ENCODE results near the gene AP5Z1.

AP5Z1 gene

DNA sequence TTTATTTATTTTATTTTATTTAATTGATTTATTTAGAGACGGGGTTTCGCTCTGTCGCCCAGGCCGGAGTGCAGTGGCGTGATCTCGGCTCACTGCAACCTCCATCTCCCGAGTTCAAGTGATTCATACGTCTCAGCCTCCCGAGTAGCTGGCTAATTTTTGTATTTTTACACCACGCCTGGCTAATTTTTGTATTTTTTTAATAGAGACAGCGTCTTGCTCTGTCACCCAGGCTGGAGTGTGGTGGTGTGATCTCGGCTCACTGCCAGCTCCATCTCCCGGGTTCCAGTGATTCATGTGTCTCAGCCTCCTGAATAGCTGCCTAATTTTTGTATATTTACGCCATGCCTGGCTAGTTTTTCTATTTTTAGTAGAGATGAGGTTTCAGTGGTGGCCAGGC lies 34.2 kb downstream of the AP5Z1 start:
- no peaks in the 10 kb centered on the region for H4K20me1 ChIP-seq (ENCODE audit: insufficient read depth, low read length)
- H3K79me2 ChIP-seq (ENCODE audit: insufficient read depth, low read length): no peaks in the 10 kb centered on the region
- H3K27ac ChIP-seq (ENCODE audit: low read length): no peak overlapping the region
- H3K4me1 ChIP-seq (ENCODE audit: insufficient read depth, low read length): no peaks in the 10 kb centered on the region
- no peak overlapping the region for H3K4me3 ChIP-seq (ENCODE audit: low read depth in 1 of 2, low read length in 2 of 2)
- no peaks in the 10 kb centered on the region for H3K36me3 ChIP-seq (ENCODE audit: insufficient read depth, low read length)
- H3K9me3 ChIP-seq (ENCODE audit: insufficient read depth, low read length, severe bottlenecking): no peaks in the 10 kb centered on the region
- H3K4me2 ChIP-seq (ENCODE audit: insufficient read depth, low read length): no peak overlapping the region
- ATAC-seq (ENCODE audit: insufficient read depth, low read depth) (no peak), DNase-seq (no peak)
- TF ChIP-seq, protein P1, sequence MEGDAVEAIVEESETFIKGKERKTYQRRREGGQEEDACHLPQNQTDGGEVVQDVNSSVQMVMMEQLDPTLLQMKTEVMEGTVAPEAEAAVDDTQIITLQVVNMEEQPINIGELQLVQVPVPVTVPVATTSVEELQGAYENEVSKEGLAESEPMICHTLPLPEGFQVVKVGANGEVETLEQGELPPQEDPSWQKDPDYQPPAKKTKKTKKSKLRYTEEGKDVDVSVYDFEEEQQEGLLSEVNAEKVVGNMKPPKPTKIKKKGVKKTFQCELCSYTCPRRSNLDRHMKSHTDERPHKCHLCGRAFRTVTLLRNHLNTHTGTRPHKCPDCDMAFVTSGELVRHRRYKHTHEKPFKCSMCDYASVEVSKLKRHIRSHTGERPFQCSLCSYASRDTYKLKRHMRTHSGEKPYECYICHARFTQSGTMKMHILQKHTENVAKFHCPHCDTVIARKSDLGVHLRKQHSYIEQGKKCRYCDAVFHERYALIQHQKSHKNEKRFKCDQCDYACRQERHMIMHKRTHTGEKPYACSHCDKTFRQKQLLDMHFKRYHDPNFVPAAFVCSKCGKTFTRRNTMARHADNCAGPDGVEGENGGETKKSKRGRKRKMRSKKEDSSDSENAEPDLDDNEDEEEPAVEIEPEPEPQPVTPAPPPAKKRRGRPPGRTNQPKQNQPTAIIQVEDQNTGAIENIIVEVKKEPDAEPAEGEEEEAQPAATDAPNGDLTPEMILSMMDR (IDR thresholded peaks at IDR 0.05; ENCODE audit: borderline replicate concordance, extremely low read depth, low read length, poor library complexity, severe bottlenecking): no peak
- no peak for TF ChIP-seq EZH2 (IDR thresholded peaks at IDR 0.05; ENCODE audit: borderline replicate concordance, low read depth, low read length, severe bottlenecking)
- H2AFZ ChIP-seq (ENCODE audit: low read depth, low read length): no peak overlapping the region
- no peaks in the 10 kb centered on the region for H3K27me3 ChIP-seq (ENCODE audit: insufficient read depth, low read length, poor library complexity)
- H3K9ac ChIP-seq (ENCODE audit: low read depth, low read length): no peak overlapping the region

DNA sequence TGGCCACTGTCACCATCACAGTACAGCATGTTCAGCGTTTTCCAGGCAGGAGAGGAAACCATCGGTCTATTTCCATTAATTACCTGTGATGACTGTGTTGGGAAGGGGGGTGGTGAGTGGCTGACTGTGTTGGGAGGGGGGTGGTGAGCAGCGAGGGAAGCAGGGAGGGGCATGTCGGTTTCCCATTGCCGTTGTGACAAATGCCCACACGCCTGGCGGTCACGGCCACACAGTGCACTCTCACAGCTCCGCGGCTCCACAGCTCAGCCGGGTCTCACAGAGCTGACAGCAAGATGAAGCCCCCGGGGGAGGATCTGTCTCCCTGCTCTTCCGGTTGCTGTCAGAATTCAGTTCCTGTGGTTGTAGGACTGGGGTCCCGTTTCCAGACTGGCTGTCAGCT lies 39.0 kb downstream of the AP5Z1 start:
- TF ChIP-seq, protein P1 (IDR thresholded peaks at IDR 0.05; ENCODE audit: borderline replicate concordance, extremely low read depth, low read length, poor library complexity, severe bottlenecking): no peak
- TF ChIP-seq EZH2 (IDR thresholded peaks at IDR 0.05; ENCODE audit: borderline replicate concordance, low read depth, low read length, severe bottlenecking): no peak
- Histone ChIP-seq H3K79me2 (ENCODE audit: insufficient read depth, low read length) (no peaks in the 10 kb centered on the region), H3K9ac (ENCODE audit: low read depth, low read length) (no peak overlapping the region), H4K20me1 (ENCODE audit: insufficient read depth, low read length) (no peaks in the 10 kb centered on the region), H3K36me3 (ENCODE audit: insufficient read depth, low read length) (no peaks in the 10 kb centered on the region), H3K4me2 (ENCODE audit: insufficient read depth, low read length) (no peak overlapping the region), H3K4me1 (ENCODE audit: insufficient read depth, low read length) (no peaks in the 10 kb centered on the region), H3K27me3 (ENCODE audit: insufficient read depth, low read length, poor library complexity) (no peaks in the 10 kb centered on the region), H3K27ac (ENCODE audit: low read length) (no peak overlapping the region), H3K9me3 (ENCODE audit: insufficient read depth, low read length, severe bottlenecking) (no peaks in the 10 kb centered on the region), H2AFZ (ENCODE audit: low read depth, low read length) (no peak overlapping the region), H3K4me3 (ENCODE audit: low read depth in 1 of 2, low read length in 2 of 2) (no peak overlapping the region)
- ATAC-seq (ENCODE audit: insufficient read depth, low read depth) (no peak), DNase-seq (no peak)

DNA sequence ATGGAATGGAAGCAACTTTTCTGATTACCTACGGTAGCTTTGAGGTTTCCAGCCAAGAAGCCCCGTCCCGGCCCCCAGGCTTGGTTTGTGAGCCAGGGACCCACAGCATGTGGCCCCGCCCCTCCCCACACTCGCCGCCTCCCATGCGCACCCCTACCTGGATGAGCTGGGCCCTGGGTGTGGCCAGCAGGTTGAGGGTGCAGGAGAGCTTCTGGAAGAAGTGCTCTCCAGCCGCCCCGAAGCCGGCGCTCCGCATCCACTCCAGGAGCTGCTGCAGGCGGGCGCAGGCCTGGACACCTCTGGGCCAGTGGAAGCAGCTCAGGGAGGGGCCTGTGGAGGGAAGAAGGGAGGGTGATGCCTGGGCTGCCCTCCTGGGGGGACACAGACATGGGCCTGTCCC lies 39.7 kb downstream of the AP5Z1 start:
- H3K4me1 ChIP-seq (ENCODE audit: insufficient read depth, low read length): no peaks in the 10 kb centered on the region
- TF ChIP-seq, protein P1 (IDR thresholded peaks at IDR 0.05; ENCODE audit: borderline replicate concordance, extremely low read depth, low read length, poor library complexity, severe bottlenecking): no peak
- TF ChIP-seq EZH2 (IDR thresholded peaks at IDR 0.05; ENCODE audit: borderline replicate concordance, low read depth, low read length, severe bottlenecking): no peak
- no peak overlapping the region for H3K9ac ChIP-seq (ENCODE audit: low read depth, low read length)
- DNase-seq (no peak), ATAC-seq (ENCODE audit: insufficient read depth, low read depth) (no peak)
- no peaks in the 10 kb centered on the region for H3K27me3 ChIP-seq (ENCODE audit: insufficient read depth, low read length, poor library complexity)
- H3K4me3 ChIP-seq (ENCODE audit: low read depth in 1 of 2, low read length in 2 of 2): no peak overlapping the region
- H3K36me3 ChIP-seq (ENCODE audit: insufficient read depth, low read length): no peaks in the 10 kb centered on the region
- no peak overlapping the region for H3K4me2 ChIP-seq (ENCODE audit: insufficient read depth, low read length)
- H3K79me2 ChIP-seq (ENCODE audit: insufficient read depth, low read length): no peaks in the 10 kb centered on the region
- no peak overlapping the region for H3K27ac ChIP-seq (ENCODE audit: low read length)
- no peaks in the 10 kb centered on the region for H3K9me3 ChIP-seq (ENCODE audit: insufficient read depth, low read length, severe bottlenecking)
- H4K20me1 ChIP-seq (ENCODE audit: insufficient read depth, low read length): no peaks in the 10 kb centered on the region
- no peak overlapping the region for H2AFZ ChIP-seq (ENCODE audit: low read depth, low read length)

All from DND-41 (cell line).